GM04504 (cell line): ENCODE measurements around the gene CANX.
"Not testable (repeated sequence)": the region's sequence is repeated elsewhere in the genome, so short reads cannot be mapped to it uniquely, and the experiment has no call there.

ENCODE experiments used
- DNase-seq: peaks from one replicate; pipeline ENCODE4 v3.0.0-alpha.2; 2012; ENCODE audit warnings: low read depth

The CANX gene

GRCh38 chr5:179697993-179698934 lies 503 bp upstream of the CANX start:
- DNase-seq: peak; percentile 99

GRCh38 chr5:179699616-179700237 lies 960 bp downstream of the CANX start:
- DNase-seq: no peak

GRCh38 chr5:179700401-179700918 lies 1.7 kb downstream of the CANX start:
- DNase-seq: no peak

- no peak for DNase-seq
Measured at GRCh38 chr5:179716286-179716685, 17.5 kb downstream of the CANX start.

- no peak for DNase-seq
Measured at GRCh38 chr5:179720222-179720621, 21.5 kb downstream of the CANX start.

GRCh38 chr5:179724163-179724562 lies 25.4 kb downstream of the CANX start:
- no peak for DNase-seq

GRCh38 chr5:179727106-179727505 lies 28.3 kb downstream of the CANX start:
- DNase-seq: no peak

GRCh38 chr5:179729303-179729702 lies 30.5 kb downstream of the CANX start:
- DNase-seq: no peak

GRCh38 chr5:179729727-179730126 lies 31.0 kb downstream of the CANX start:
- DNase-seq: no peak

GRCh38 chr5:179730356-179730755 lies 31.6 kb downstream of the CANX start:
- DNase-seq: no peak

- no peak for DNase-seq
Measured at GRCh38 chr5:179730852-179731251, 32.1 kb downstream of the CANX start.

GRCh38 chr5:179731791-179732411 lies 33.1 kb downstream of the CANX start:
- DNase-seq: peak; percentile 65

GRCh38 chr5:179732412-179732917 lies 33.7 kb downstream of the CANX start, which contains the start of gene MAML1:
MAML1 (plus strand) TSS chr5:179732822; CDS start chr5:179733113, 291 bp downstream.
- peak; percentile 99 for DNase-seq

GRCh38 chr5:179732918-179733771 lies 34.4 kb downstream of the CANX start:
- peak; percentile 14 for DNase-seq

GRCh38 chr5:179733772-179734126 lies 35.0 kb downstream of the CANX start:
- DNase-seq: no peak

GRCh38 chr5:179734536-179735164 lies 35.9 kb downstream of the CANX start:
- DNase-seq: no peak

GRCh38 chr5:179738742-179739141 lies 40.0 kb downstream of the CANX start:
- no peak for DNase-seq

GRCh38 chr5:179744106-179744505 lies 45.3 kb downstream of the CANX start:
- DNase-seq: not testable (repeated sequence)

- no peak for DNase-seq
Measured at GRCh38 chr5:179746872-179747271, 48.1 kb downstream of the CANX start.

GRCh38 chr5:179747811-179748210 lies 49.0 kb downstream of the CANX start:
- DNase-seq: no peak
